SHP77 (cell line): Measurements from ENCODE around the gene PCSK2.

Experiments
- DNase-seq, 2 experiments: peaks; one replicate each; lab custom pipeline; 2025; lab: John Stamatoyannopoulos, UW

PCSK2 gene

GRCh38 chr20:17399303-17399985, 172.6 kb downstream of the PCSK2 start:
- no peak for DNase-seq

GRCh38 chr20:17403461-17403860, 176.6 kb downstream of the PCSK2 start:
- no peak for DNase-seq

GRCh38 chr20:17406051-17406590, 179.3 kb downstream of the PCSK2 start:
- DNase-seq = no peak

GRCh38 chr20:17407550-17407949, 180.7 kb downstream of the PCSK2 start:
- DNase-seq = no peak

- DNase-seq = no peak
These were observed 190.4 kb downstream of the PCSK2 start for GRCh38 chr20:17417225-17417624.

- no peak for DNase-seq
These were observed 191.9 kb downstream of the PCSK2 start for GRCh38 chr20:17418737-17419136.

GRCh38 chr20:17419479-17420041, 192.7 kb downstream of the PCSK2 start:
- peak; percentile 66 to 75 for DNase-seq

- no peak for DNase-seq
These were observed 194.7 kb downstream of the PCSK2 start for GRCh38 chr20:17421493-17421892.

GRCh38 chr20:17423782-17424181, 196.9 kb downstream of the PCSK2 start:
- DNase-seq = no peak

GRCh38 chr20:17427638-17428037, 200.8 kb downstream of the PCSK2 start:
- peak in 1 of 2 experiments; percentile 38 for DNase-seq

GRCh38 chr20:17430125-17430950, 203.5 kb downstream of the PCSK2 start:
- DNase-seq = peak; percentile 67 to 74

- DNase-seq = peak; percentile 65 to 70
These were observed 205.0 kb downstream of the PCSK2 start for GRCh38 chr20:17431621-17432364.

GRCh38 chr20:17436664-17437063, 209.8 kb downstream of the PCSK2 start:
- DNase-seq = no peak

- DNase-seq = no peak
These were observed 210.4 kb downstream of the PCSK2 start for GRCh38 chr20:17437251-17437650.

GRCh38 chr20:17438436-17439039, 211.7 kb downstream of the PCSK2 start:
- no peak for DNase-seq

- no peak for DNase-seq
These were observed 212.9 kb downstream of the PCSK2 start for GRCh38 chr20:17439616-17440296.

GRCh38 chr20:17441745-17442144, 214.9 kb downstream of the PCSK2 start:
- DNase-seq = no peak

GRCh38 chr20:17442588-17442987, 215.7 kb downstream of the PCSK2 start:
- peak in 1 of 2 experiments; percentile 42 for DNase-seq

GRCh38 chr20:17443131-17443858, 216.5 kb downstream of the PCSK2 start:
- DNase-seq = no peak

- DNase-seq = no peak
These were observed 217.3 kb downstream of the PCSK2 start for GRCh38 chr20:17444091-17444490.
